ENCODE measurements around the gene DPF3. TPM values are rescaled to one million over a fixed set of nuclear protein-coding genes. Genes with fewer than 3 reads are reported as not detected.

The DPF3 gene
- total RNA-seq, 1 donor from 2014 or later, result 0.90 TPM

- Histone ChIP-seq H3K27ac (no peak overlapping the region), H3K4me1 (no peaks in the 10 kb centered on the region), H3K4me3 (no peak overlapping the region), H3K9me3 (no peaks in the 10 kb centered on the region), H3K27me3 (no peaks in the 10 kb centered on the region), H3K36me3 (no peaks in the 10 kb centered on the region)
- DNase-seq (no peak), ATAC-seq (no peak)
- TF ChIP-seq CTCF (IDR thresholded peaks at IDR 0.05), result no peak
- intact Hi-C loops (cut with DNase I), result no loop called here
Measured at GRCh38 chr14:72574715-72575114, 319.2 kb downstream of the DPF3 start.

DNA sequence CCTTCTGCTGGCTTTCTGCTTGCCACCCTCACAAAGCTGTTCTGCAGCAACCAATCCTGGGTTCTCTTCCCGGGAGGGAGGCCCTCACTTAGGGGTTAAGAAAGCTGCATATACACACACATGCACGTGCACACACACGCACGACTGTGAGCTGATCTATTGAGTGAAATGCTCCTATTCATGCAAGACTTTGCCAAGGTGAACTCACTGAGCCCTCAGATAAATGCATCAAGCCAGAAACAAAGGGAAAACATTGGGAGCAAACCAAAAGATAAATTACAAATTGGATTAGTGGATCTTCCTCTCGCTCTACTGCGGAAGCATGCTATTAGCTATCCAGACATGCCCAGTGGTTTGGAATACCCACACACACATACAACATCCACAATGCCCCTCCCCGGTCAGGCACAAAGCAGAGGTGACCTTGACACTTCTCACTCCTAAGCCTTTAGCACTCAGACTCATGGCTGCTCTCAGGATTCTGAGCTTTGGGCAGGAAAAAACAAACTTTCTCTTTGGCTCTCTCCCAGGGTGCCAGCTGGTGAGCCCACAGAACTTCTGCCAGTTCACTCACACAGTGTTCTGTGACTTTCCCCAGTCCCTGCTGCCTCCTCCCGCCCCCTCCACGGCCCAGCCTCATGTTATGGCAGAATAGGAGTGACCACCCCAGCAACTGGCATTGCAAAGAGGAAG lies 320.0 kb downstream of the DPF3 start:
- H3K36me3 ChIP-seq, result no peaks in the 10 kb centered on the region
- H3K4me1 ChIP-seq, result no peaks in the 10 kb centered on the region
- no peaks in the 10 kb centered on the region for H3K9me3 ChIP-seq
- H3K27ac ChIP-seq, result no peak overlapping the region
- ATAC-seq (no peak), DNase-seq (no peak)
- TF ChIP-seq CTCF (IDR thresholded peaks at IDR 0.05), result no peak
- H3K4me3 ChIP-seq, result no peak overlapping the region
- no peaks in the 10 kb centered on the region for H3K27me3 ChIP-seq
- intact Hi-C loops (cut with DNase I), result no loop called here

Other genes starting within 250 kb of the DPF3 start
- 21.1 TPM for gene DCAF4, start 32.4 kb upstream of the DPF3 start, total RNA-seq
- 21.6 TPM for gene ZFYVE1, start 133.0 kb upstream of the DPF3 start, total RNA-seq
- gene RBM25, start 164.4 kb upstream of the DPF3 start, total RNA-seq, result 70.1 TPM
- 63.9 TPM for gene PSEN1, start 242.4 kb upstream of the DPF3 start, total RNA-seq

Data from upper lobe of right lung (tissue), 1 donor.